Panc1 (cell line): ENCODE data around the gene TFF1. TPM values are rescaled to one million over a fixed set of nuclear protein-coding genes. Genes with fewer than 3 reads are reported as not detected.

ENCODE experiments used
- ATAC-seq: fragments of 200-7000 bp; cut with Tn5 transposase; 2 replicates; pipeline ENCODE4 v1.9.1; 2020; ENCODE audit warnings: mild to moderate bottlenecking, moderate library complexity
- BruUV-seq: library from RNA; stranded (reverse); fragments of 400-500 nt; replicated peaks from 2 replicates; lab custom pipeline; 2021; lab: Mats Ljungman, UMichigan
- CTCF ChIA-PET: fragments of 300-600 bp; sonication (Branson Sonifier 250); formaldehyde crosslinking; loops from one replicate; lab custom pipeline; 2022; ENCODE audit warnings: antibody characterized with exemption; lab: Charles Lee
- POLR2A ChIA-PET: fragments of 300-600 bp; sonication (Branson Sonifier 250); formaldehyde crosslinking; loops from one replicate; lab custom pipeline; 2022; ENCODE audit warnings: antibody characterized with exemption; lab: Charles Lee
- DNase-seq: peaks from one replicate; pipeline ENCODE4 v3.0.0-alpha.2; 2010; ENCODE audit warnings: low read depth, low spot score
- H3K27ac ChIP-seq: 2 replicates; pipeline ENCODE4 v1.5.1; 2011; ENCODE audit warnings: mild to moderate bottlenecking, low read length, inconsistent platforms
- H3K27me3 ChIP-seq: fragments of 200-500 bp; sonication (Bioruptor generic); 2 replicates; pipeline ENCODE4 v1.6.0; 2014; ENCODE audit warnings: low read length, inconsistent platforms; ENCODE audit not compliant: control insufficient read depth, insufficient read depth
- H3K36me3 ChIP-seq: fragments of 200-500 bp; sonication (Bioruptor generic); 2 replicates; pipeline ENCODE4 v1.5.1; 2014; ENCODE audit warnings: inconsistent platforms, mild to moderate bottlenecking, low read length, moderate library complexity; ENCODE audit not compliant: control insufficient read depth, insufficient read depth
- H3K4me1 ChIP-seq: 2 replicates; pipeline ENCODE4 v1.5.1; 2011; ENCODE audit warnings: inconsistent platforms, mild to moderate bottlenecking, low read length, moderate library complexity; ENCODE audit not compliant: control insufficient read depth, insufficient read depth
- H3K4me3 ChIP-seq, 2 experiments: 2 replicates each; pipeline ENCODE4 v1.5.1; 2011 to 2012; ENCODE audit warnings: low read depth in 2 of 2, low read length in 2 of 2, mild to moderate bottlenecking in 2 of 2, inconsistent platforms in 1 of 2, moderate library complexity in 1 of 2
- H3K9me3 ChIP-seq: fragments of 200-500 bp; sonication (Bioruptor generic); 2 replicates; pipeline ENCODE4 v1.5.1; 2014; ENCODE audit warnings: low read depth, mild to moderate bottlenecking, inconsistent platforms, low read length, moderate library complexity; ENCODE audit not compliant: control insufficient read depth, insufficient read depth
- POLR2AphosphoS5 ChIP-seq: IDR thresholded peaks from 2 replicates; pipeline ENCODE4 v1.6.1; 2012; ENCODE audit warnings: mild to moderate bottlenecking, low read depth, low read length, moderate library complexity
- REST ChIP-seq, 2 experiments: IDR thresholded peaks; 2 replicates each; pipeline ENCODE4 v1.6.1; 2011 to 2012; ENCODE audit warnings: low read depth in 2 of 2, control low read depth in 1 of 2, low read length in 1 of 2, mild to moderate bottlenecking in 1 of 2, moderate library complexity in 1 of 2; ENCODE audit not compliant: insufficient read depth in 1 of 2
- SIN3A ChIP-seq: IDR thresholded peaks from 2 replicates; pipeline ENCODE4 v1.6.1; 2012; ENCODE audit warnings: low read depth, mild to moderate bottlenecking, low read length, moderate library complexity, borderline replicate concordance; ENCODE audit not compliant: insufficient read depth
- TCF7L2 ChIP-seq: IDR thresholded peaks from 2 replicates; pipeline ENCODE4 v1.6.1; 2011; ENCODE audit warnings: mild to moderate bottlenecking, low read depth, low read length, inconsistent platforms
- in situ Hi-C: cut with HindIII; loops from 2 replicates; pipeline ENCODE4 v1.10.0; 2016; ENCODE audit warnings: low sequenced_read_pairs, low pct_unique_long_range_greater_than_20kb
- intact Hi-C: fragments of 100-400 bp; cut with micrococcal nuclease; formaldehyde crosslinking; loops from one replicate; pipeline ENCODE4 v1.10.0; 2022; ENCODE audit not compliant: unreplicated experiment
- total RNA-seq: library from RNA; stranded (reverse); gene quantifications from one replicate; pipeline ENCODE4 v1.2.1, GENCODE V29; 2021; ENCODE audit not compliant: unreplicated experiment
- TF ChIP-seq, protein P1 (sequence below): fragments of 450-650 bp; IDR thresholded peaks from 2 replicates; pipeline ENCODE4 v1.5.1; 2017; ENCODE audit warnings: mild to moderate bottlenecking

TFF1 gene
- total RNA-seq, 1 experiment from 2014 or later, result 0.36 TPM

GRCh38 chr21:42313501-42313969 lies 52.8 kb downstream of the TFF1 start:
- no peak for TF ChIP-seq REST (IDR thresholded peaks at IDR 0.05; ENCODE audit: insufficient read depth in 1 of 2, low read depth in 2 of 2, low read length in 1 of 2)
- TF ChIP-seq POLR2AphosphoS5, result no peak
- TF ChIP-seq SIN3A, result no peak
- TF ChIP-seq TCF7L2, result no peak
- Histone ChIP-seq H3K4me1 (peaks cover 38% of the 10 kb centered on the region), H3K27ac (peak overlapping the region; percentile 21; the same call in 1 of the 2 replicates), H3K4me3 (no peak overlapping the region), H3K27me3 (no peaks in the 10 kb centered on the region), H3K36me3 (no peaks in the 10 kb centered on the region), H3K9me3 (no peaks in the 10 kb centered on the region)
- intact Hi-C loops, result no loop called here
- DNase-seq, result no peak
- no TSS peak for BruUV-seq
- in situ Hi-C loops, result no loop called here
- ATAC-seq, result no peak
- POLR2A ChIA-PET, result no interaction called here
- CTCF ChIA-PET, result no interaction called here

DNA sequence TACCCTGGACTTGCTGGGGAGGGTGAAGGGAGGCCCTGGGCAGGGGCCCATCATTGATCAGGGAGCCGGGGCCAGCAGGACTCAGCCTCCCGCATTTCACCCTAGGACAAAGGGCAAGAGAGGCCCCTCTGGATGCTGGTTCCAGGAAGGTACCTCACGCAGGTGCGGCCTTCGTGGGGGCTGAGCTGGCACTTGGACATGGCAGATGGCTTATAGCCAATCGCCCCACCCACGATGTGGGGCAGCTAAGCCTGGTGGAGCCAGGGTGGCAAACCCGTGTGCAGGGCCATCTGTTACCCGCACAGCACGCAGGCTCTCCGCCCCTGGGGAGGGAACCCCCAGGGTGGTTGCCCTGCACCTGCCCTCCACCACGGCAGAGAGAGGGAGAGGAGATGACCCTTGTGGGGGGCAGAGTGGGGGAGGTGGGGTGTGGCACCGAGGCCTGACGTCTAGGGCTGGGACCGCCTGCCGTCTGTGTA lies 53.7 kb downstream of the TFF1 start:
- DNase-seq (no peak), ATAC-seq (no peak)
- Histone ChIP-seq H3K27me3 (no peaks in the 10 kb centered on the region), H3K27ac (no peak overlapping the region), H3K4me3 (no peak overlapping the region), H3K9me3 (no peaks in the 10 kb centered on the region), H3K36me3 (no peaks in the 10 kb centered on the region), H3K4me1 (peaks cover 38% of the 10 kb centered on the region)
- TF ChIP-seq SIN3A (no peak), POLR2AphosphoS5 (no peak), TCF7L2 (no peak), REST (IDR thresholded peaks at IDR 0.05; ENCODE audit: insufficient read depth in 1 of 2, low read depth in 2 of 2, low read length in 1 of 2) (no peak)
- TF ChIP-seq, protein P1, sequence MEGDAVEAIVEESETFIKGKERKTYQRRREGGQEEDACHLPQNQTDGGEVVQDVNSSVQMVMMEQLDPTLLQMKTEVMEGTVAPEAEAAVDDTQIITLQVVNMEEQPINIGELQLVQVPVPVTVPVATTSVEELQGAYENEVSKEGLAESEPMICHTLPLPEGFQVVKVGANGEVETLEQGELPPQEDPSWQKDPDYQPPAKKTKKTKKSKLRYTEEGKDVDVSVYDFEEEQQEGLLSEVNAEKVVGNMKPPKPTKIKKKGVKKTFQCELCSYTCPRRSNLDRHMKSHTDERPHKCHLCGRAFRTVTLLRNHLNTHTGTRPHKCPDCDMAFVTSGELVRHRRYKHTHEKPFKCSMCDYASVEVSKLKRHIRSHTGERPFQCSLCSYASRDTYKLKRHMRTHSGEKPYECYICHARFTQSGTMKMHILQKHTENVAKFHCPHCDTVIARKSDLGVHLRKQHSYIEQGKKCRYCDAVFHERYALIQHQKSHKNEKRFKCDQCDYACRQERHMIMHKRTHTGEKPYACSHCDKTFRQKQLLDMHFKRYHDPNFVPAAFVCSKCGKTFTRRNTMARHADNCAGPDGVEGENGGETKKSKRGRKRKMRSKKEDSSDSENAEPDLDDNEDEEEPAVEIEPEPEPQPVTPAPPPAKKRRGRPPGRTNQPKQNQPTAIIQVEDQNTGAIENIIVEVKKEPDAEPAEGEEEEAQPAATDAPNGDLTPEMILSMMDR, result no peak
- intact Hi-C loops, result no loop called here
- CTCF ChIA-PET, result no interaction called here
- in situ Hi-C loops, result no loop called here
- no TSS peak for BruUV-seq
- POLR2A ChIA-PET, result no interaction called here

Other genes starting within 250 kb of the TFF1 start
- 0.80 TPM for gene ABCG1, start 147.4 kb downstream of the TFF1 start, total RNA-seq
- gene TFF3, start 51.1 kb downstream of the TFF1 start, total RNA-seq, result 8.9 TPM
- 1.1 TPM for gene TFF2, start 15.5 kb downstream of the TFF1 start, total RNA-seq
- not detected for gene TMPRSS3, start 29.5 kb upstream of the TFF1 start, total RNA-seq
- gene UBASH3A, start 37.4 kb upstream of the TFF1 start, total RNA-seq, result 0.33 TPM
- gene RSPH1, start 129.7 kb upstream of the TFF1 start, total RNA-seq, result 0.46 TPM
- 7.7 TPM for gene SLC37A1, start 147.3 kb upstream of the TFF1 start, total RNA-seq